T-helper 2 cell treated with Interferon-gamma antibody and Interleukin-4, amounts not matched to agents 5 μg/mL and 100 μg/mL, for 36 hours (primary cell): ENCODE measurements around the gene SMIM1.
A peak's percentile ranks its signal among the peaks of the same experiment; 100 is the strongest.
"Not testable (repeated sequence)": the region's sequence is repeated elsewhere in the genome, so short reads cannot be mapped to it uniquely, and the experiment has no call there.

Experiments used
- DNase-seq: peaks from one replicate; pipeline ENCODE4 v3.0.0; 2021; ENCODE audit warnings: low spot score
- H3K27ac Mint-ChIP-seq: one replicate; pipeline ENCODE4 v1.8.0; 2021; ENCODE audit warnings: mild to moderate bottlenecking, mixed read lengths
- H3K27me3 Mint-ChIP-seq: one replicate; pipeline ENCODE4 v1.8.0; 2021; ENCODE audit warnings: low read depth, mixed read lengths
- H3K36me3 Mint-ChIP-seq: one replicate; pipeline ENCODE4 v1.8.0; 2021; ENCODE audit warnings: low read depth, mixed read lengths
- H3K4me1 Mint-ChIP-seq: one replicate; pipeline ENCODE4 v1.8.0; 2021; ENCODE audit warnings: low read depth, mixed read lengths
- H3K4me3 Mint-ChIP-seq: one replicate; pipeline ENCODE4 v1.8.0; 2022; ENCODE audit warnings: mild to moderate bottlenecking, moderate library complexity, mixed read lengths
- H3K9me3 Mint-ChIP-seq: one replicate; pipeline ENCODE4 v1.8.0; 2021; ENCODE audit warnings: mixed read lengths

The SMIM1 gene

GRCh38 chr1:3743826-3744225 lies 28.7 kb upstream of the SMIM1 start:
- H3K36me3 Mint-ChIP-seq = no peaks in the 10 kb centered on the region
- no peak for DNase-seq
- H3K9me3 Mint-ChIP-seq = no peaks in the 10 kb centered on the region
- peaks cover 14% of the 10 kb centered on the region for H3K4me1 Mint-ChIP-seq
- no peaks in the 10 kb centered on the region for H3K27me3 Mint-ChIP-seq
- no peak overlapping the region for H3K27ac Mint-ChIP-seq
- H3K4me3 Mint-ChIP-seq = no peak overlapping the region

GRCh38 chr1:3744646-3745045 lies 27.9 kb upstream of the SMIM1 start:
- Mint-ChIP-seq H3K27me3 (peaks cover 2% of the 10 kb centered on the region), H3K9me3 (no peaks in the 10 kb centered on the region), H3K4me1 (peaks cover 14% of the 10 kb centered on the region), H3K27ac (no peak overlapping the region), H3K36me3 (no peaks in the 10 kb centered on the region), H3K4me3 (no peak overlapping the region)
- DNase-seq = no peak

GRCh38 chr1:3745071-3745470 lies 27.5 kb upstream of the SMIM1 start:
- Mint-ChIP-seq H3K4me1 (peaks cover 14% of the 10 kb centered on the region), H3K9me3 (no peaks in the 10 kb centered on the region), H3K4me3 (no peak overlapping the region), H3K36me3 (no peaks in the 10 kb centered on the region), H3K27ac (no peak overlapping the region), H3K27me3 (peaks cover 2% of the 10 kb centered on the region)
- no peak for DNase-seq

GRCh38 chr1:3745590-3746381 lies 26.8 kb upstream of the SMIM1 start:
- Mint-ChIP-seq H3K4me3 (peak overlapping the region; percentile 79), H3K36me3 (no peaks in the 10 kb centered on the region), H3K9me3 (no peaks in the 10 kb centered on the region), H3K4me1 (peaks cover 14% of the 10 kb centered on the region), H3K27me3 (peaks cover 2% of the 10 kb centered on the region), H3K27ac (peak overlapping the region; percentile 34)
- DNase-seq = no peak

GRCh38 chr1:3746389-3746829 lies 26.1 kb upstream of the SMIM1 start:
- Mint-ChIP-seq H3K36me3 (no peaks in the 10 kb centered on the region), H3K9me3 (no peaks in the 10 kb centered on the region)

GRCh38 chr1:3746830-3747521 lies 25.6 kb upstream of the SMIM1 start:
- peak; percentile 85 for DNase-seq
- peak overlapping the region; percentile 34 for H3K27ac Mint-ChIP-seq
- H3K9me3 Mint-ChIP-seq = no peaks in the 10 kb centered on the region
- peak overlapping the region; percentile 79 for H3K4me3 Mint-ChIP-seq
- H3K36me3 Mint-ChIP-seq = no peaks in the 10 kb centered on the region
- H3K27me3 Mint-ChIP-seq = peaks cover 2% of the 10 kb centered on the region
- H3K4me1 Mint-ChIP-seq = peaks cover 14% of the 10 kb centered on the region

More at GRCh38 chr1:3746389-3746829, 26.1 kb upstream of the SMIM1 start:
- DNase-seq = no peak
- peaks cover 14% of the 10 kb centered on the region for H3K4me1 Mint-ChIP-seq
- peak overlapping the region; percentile 34 for H3K27ac Mint-ChIP-seq
- H3K4me3 Mint-ChIP-seq = peak overlapping the region; percentile 79
- peaks cover 2% of the 10 kb centered on the region for H3K27me3 Mint-ChIP-seq

GRCh38 chr1:3747522-3747848 lies 25.1 kb upstream of the SMIM1 start:
- H3K9me3 Mint-ChIP-seq = no peaks in the 10 kb centered on the region
- no peak for DNase-seq
- no peaks in the 10 kb centered on the region for H3K36me3 Mint-ChIP-seq
- H3K27me3 Mint-ChIP-seq = peaks cover 2% of the 10 kb centered on the region
- H3K27ac Mint-ChIP-seq = no peak overlapping the region
- peaks cover 14% of the 10 kb centered on the region for H3K4me1 Mint-ChIP-seq
- peak overlapping the region; percentile 76 for H3K4me3 Mint-ChIP-seq

- H3K4me3 Mint-ChIP-seq = peak overlapping the region; percentile 76
- no peak overlapping the region for H3K27ac Mint-ChIP-seq
- H3K27me3 Mint-ChIP-seq = peaks cover 2% of the 10 kb centered on the region
- no peak for DNase-seq
- H3K9me3 Mint-ChIP-seq = no peaks in the 10 kb centered on the region
- H3K4me1 Mint-ChIP-seq = peaks cover 14% of the 10 kb centered on the region
- no peaks in the 10 kb centered on the region for H3K36me3 Mint-ChIP-seq
Measured at GRCh38 chr1:3747903-3748302, 24.6 kb upstream of the SMIM1 start.

- DNase-seq, H3K27me3 Mint-ChIP-seq, H3K27ac Mint-ChIP-seq, H3K9me3 Mint-ChIP-seq, H3K36me3 Mint-ChIP-seq: not testable (repeated sequence)
- Mint-ChIP-seq H3K4me3 (peak overlapping the region; percentile 76), H3K4me1 (peaks cover 14% of the 10 kb centered on the region)
Measured at GRCh38 chr1:3748316-3748900, 24.1 kb upstream of the SMIM1 start.

GRCh38 chr1:3749512-3749911 lies 23.0 kb upstream of the SMIM1 start:
- Mint-ChIP-seq H3K27me3 (peaks cover 2% of the 10 kb centered on the region), H3K4me1 (peaks cover 14% of the 10 kb centered on the region), H3K4me3 (no peak overlapping the region), H3K27ac (no peak overlapping the region), H3K36me3 (no peaks in the 10 kb centered on the region), H3K9me3 (no peaks in the 10 kb centered on the region)
- DNase-seq = no peak

GRCh38 chr1:3750741-3751140 lies 21.8 kb upstream of the SMIM1 start:
- peaks cover 2% of the 10 kb centered on the region for H3K27me3 Mint-ChIP-seq

GRCh38 chr1:3752400-3752945 lies 20.1 kb upstream of the SMIM1 start, which contains the start of gene CCDC27:
TSS of gene CCDC27 (plus strand) at chr1:3752450. CDS start at chr1:3752482, 32 bp downstream.
- H3K9me3 Mint-ChIP-seq = no peaks in the 10 kb centered on the region
- H3K27me3 Mint-ChIP-seq = peaks cover 2% of the 10 kb centered on the region
- H3K36me3 Mint-ChIP-seq = no peaks in the 10 kb centered on the region
- DNase-seq = no peak
- H3K27ac Mint-ChIP-seq = no peak within 1 kb of the TSS
- no peak within 1 kb of the TSS for H3K4me3 Mint-ChIP-seq
- H3K4me1 Mint-ChIP-seq = peaks cover 6% of the 10 kb centered on the region

More at GRCh38 chr1:3750741-3751140, 21.8 kb upstream of the SMIM1 start:
- DNase-seq = no peak
- Mint-ChIP-seq H3K4me1 (peaks cover 10% of the 10 kb centered on the region), H3K27ac (no peak overlapping the region), H3K4me3 (no peak overlapping the region), H3K36me3 (no peaks in the 10 kb centered on the region), H3K9me3 (no peaks in the 10 kb centered on the region)

GRCh38 chr1:3753656-3754454 lies 18.7 kb upstream of the SMIM1 start:
- Mint-ChIP-seq H3K9me3 (no peaks in the 10 kb centered on the region), H3K36me3 (no peaks in the 10 kb centered on the region), H3K27me3 (peaks cover 2% of the 10 kb centered on the region), H3K4me1 (no peaks in the 10 kb centered on the region), H3K27ac (no peak overlapping the region), H3K4me3 (no peak overlapping the region)
- no peak for DNase-seq
